Heart right ventricle (tissue), 16 donors: Measurements from ENCODE around the gene PMEPA1. TPM values are rescaled to one million over a fixed set of nuclear protein-coding genes. Genes with fewer than 3 reads are reported as not detected.

ENCODE experiments used
- ATAC-seq, 8 donors: fragments of 200-7000 bp; cut with Tn5 transposase; one replicate each; pipeline ENCODE4 v1.9.1; 2020; ENCODE audit warnings: mild to moderate bottlenecking in 8 of 8, moderate library complexity in 8 of 8, moderate number of reproducible peaks in 1 of 8
- DNase-seq, 2 donors: peaks; one replicate each; pipeline ENCODE4 v3.0.0-alpha.2; 2020
- H3K27ac ChIP-seq, 10 donors: fragments of 200-600 bp; sonication (generic) in 2 of 10; one replicate each; pipeline versions ENCODE4 v1.5.0 to v1.8.0; 2020 to 2022; ENCODE audit warnings: mild to moderate bottlenecking in 3 of 10
- H3K27me3 ChIP-seq, 7 donors: fragments of 200-600 bp; one replicate each; pipeline ENCODE4 v1.8.0; 2021 to 2022; ENCODE audit warnings: mild to moderate bottlenecking in 2 of 7
- H3K36me3 ChIP-seq, 9 donors: fragments of 200-600 bp; sonication (generic) in 1 of 9; one replicate each; pipeline versions ENCODE4 v1.5.0 to v1.8.0; 2020 to 2022; ENCODE audit warnings: mild to moderate bottlenecking in 2 of 9
- H3K4me1 ChIP-seq, 9 donors: fragments of 200-600 bp; sonication (generic) in 1 of 9; one replicate each; pipeline versions ENCODE4 v1.5.0 to v1.8.0; 2020 to 2022; ENCODE audit warnings: mild to moderate bottlenecking in 4 of 9
- H3K4me3 ChIP-seq, 10 donors: fragments of 200-600 bp; sonication (generic) in 2 of 10; one replicate each; pipeline versions ENCODE4 v1.5.0 to v1.8.0; 2020 to 2022; ENCODE audit warnings: mild to moderate bottlenecking in 7 of 10, moderate library complexity in 2 of 10
- H3K9me3 ChIP-seq, 11 donors: fragments of 200-600 bp in 10 of 11; sonication (generic) in 2 of 11; one replicate each; pipeline versions ENCODE4 v1.5.0 to v1.8.0; 2013 to 2022; ENCODE audit warnings: mild to moderate bottlenecking in 2 of 11, control low read depth in 1 of 11, moderate library complexity in 1 of 11
- whole genome bisulfite sequencing, 2 donors: extraction: QIAGEN DNeasy Blood & Tissue Kit; methylation state at CpG; one replicate each; pipeline ENCODE4 v1.1.7; 2013; ENCODE audit warnings: inconsistent platforms in 1 of 2; 5-methylcytosine and 5-hydroxymethylcytosine counted together
- intact Hi-C, 10 donors: fragments of 100-400 bp; cut with DNase I; formaldehyde crosslinking; loops; one replicate each; pipeline versions ENCODE4 v1.11.1 to v1.14.2; 2022
- polyA plus RNA-seq, 2 donors: library from polyadenylated mRNA; stranded (reverse); fragments of 200-250 nt; gene quantifications; one replicate each; pipeline ENCODE4 v1.2.3, GENCODE V29; 2013
- total RNA-seq, 10 donors: library from RNA; stranded (reverse); fragmentation: NEBNext Ultra II Directional in 3 of 10; extraction: Animal tissue kit (Norgen Biotek cat#: 25700) in 3 of 10; gene quantifications; one replicate each; pipeline versions ENCODE4 v1.2.1 to v1.2.4, GENCODE V29; 2021 to 2023
- TF ChIP-seq, protein P1 (sequence below), 9 donors: fragments of 200-600 bp; sonication (generic) in 2 of 9; IDR thresholded peaks; one replicate each; pipeline versions ENCODE4 v1.5.0 to v1.8.0; 2021 to 2022; ENCODE audit warnings: antibody characterized with exemption in 9 of 9, mild to moderate bottlenecking in 5 of 9, moderate library complexity in 1 of 9
- donor health status: Arrhythmogenic right ventricular cardiomyopathy.
- donor health status: ischemic (EF 13 %, LVEDD 7.1; RV severe dilation, severe dysfunction).
- donor health status: healthy with polysubstance abuse.
- donor health status: DM: no; HTN: yes; CAD: no.
- donor health status: DM: no; HTN: no; CAD: no.
- donor health status: ischemic (EF 25% LVEDD 6.9; RV normal size, moderate dysfunction).
- donor health status: ischemic (EF 25% LVEDD 5.7; RV mildly dilated, moderate dysfunction).
- donor health status: healthy.
- donor health status: DM: yes; HTN: yes; CAD: no.
- donor health status: Ischemic cardiomyopathy.
- donor health status: ischemic (EF 35%, LVEDD 5.7; RV mildly dilated, moderate dysfunction).
- donor health status: nonischemic (EF 11% LVEDD 7.7; RV severe dilation, severe dysfunction).
- donor health status: DM: yes; HTN: yes; CAD: no.
- donor health status: PGD.
- donor health status: ischemic (EF 29% LVEDD 5.4; RV normal size, mild dysfunction).
- donor health status: nonischemic (EF 23%, LVEDD 6.1; RV moderate dilation, normal function).

PMEPA1 gene
- total and polyA plus RNA-seq, 12 donors = 10.5 to 81.8 (median 30.4) TPM

DNA sequence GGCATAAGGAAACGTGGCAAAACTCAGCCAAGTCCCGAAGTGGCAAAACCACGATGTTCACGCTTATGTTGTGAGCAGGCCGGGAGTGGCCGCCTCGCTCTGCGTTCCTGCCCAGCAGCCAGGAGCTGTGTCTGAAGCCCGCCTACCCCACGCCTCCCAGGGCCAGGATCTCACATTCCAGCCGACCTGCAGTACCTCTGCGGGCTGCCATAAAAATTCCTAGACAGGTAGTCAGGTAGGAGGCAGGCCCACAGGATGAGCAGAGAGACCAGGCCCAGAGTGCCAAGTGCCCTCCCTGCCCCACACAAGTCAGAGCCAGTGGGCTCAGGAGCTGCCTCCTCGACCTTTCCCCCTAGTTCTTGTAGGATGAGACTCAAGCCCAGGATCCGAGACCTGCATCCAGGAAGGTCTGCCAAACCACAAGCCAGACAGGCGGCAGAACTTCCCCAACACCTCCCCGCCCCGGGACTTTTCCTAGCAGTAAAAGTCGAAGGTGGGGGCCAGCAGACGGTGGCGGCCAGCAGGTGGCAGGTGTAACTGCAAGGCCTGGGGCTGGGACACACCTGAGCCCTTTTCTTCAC is 16.7 kb downstream of the PMEPA1 start:
- H3K27ac ChIP-seq = no peak overlapping the region
- intact Hi-C loops = no loop called here
- no peak for DNase-seq
- H3K4me3 ChIP-seq = no peak overlapping the region
- no peaks in the 10 kb centered on the region for H3K9me3 ChIP-seq
- WGBS, 2 donors = 84 to 87% methylated on average over 20 of the region's 20 CpGs
- no peak for ATAC-seq
- peaks cover 15 to 97% (median 53%) of the 10 kb centered on the region in 9 donors for H3K4me1 ChIP-seq
- H3K36me3 ChIP-seq = peaks cover 0 to 5% (median 0%) of the 10 kb centered on the region in 9 donors
- no peaks in the 10 kb centered on the region for H3K27me3 ChIP-seq
- TF ChIP-seq, protein P1, sequence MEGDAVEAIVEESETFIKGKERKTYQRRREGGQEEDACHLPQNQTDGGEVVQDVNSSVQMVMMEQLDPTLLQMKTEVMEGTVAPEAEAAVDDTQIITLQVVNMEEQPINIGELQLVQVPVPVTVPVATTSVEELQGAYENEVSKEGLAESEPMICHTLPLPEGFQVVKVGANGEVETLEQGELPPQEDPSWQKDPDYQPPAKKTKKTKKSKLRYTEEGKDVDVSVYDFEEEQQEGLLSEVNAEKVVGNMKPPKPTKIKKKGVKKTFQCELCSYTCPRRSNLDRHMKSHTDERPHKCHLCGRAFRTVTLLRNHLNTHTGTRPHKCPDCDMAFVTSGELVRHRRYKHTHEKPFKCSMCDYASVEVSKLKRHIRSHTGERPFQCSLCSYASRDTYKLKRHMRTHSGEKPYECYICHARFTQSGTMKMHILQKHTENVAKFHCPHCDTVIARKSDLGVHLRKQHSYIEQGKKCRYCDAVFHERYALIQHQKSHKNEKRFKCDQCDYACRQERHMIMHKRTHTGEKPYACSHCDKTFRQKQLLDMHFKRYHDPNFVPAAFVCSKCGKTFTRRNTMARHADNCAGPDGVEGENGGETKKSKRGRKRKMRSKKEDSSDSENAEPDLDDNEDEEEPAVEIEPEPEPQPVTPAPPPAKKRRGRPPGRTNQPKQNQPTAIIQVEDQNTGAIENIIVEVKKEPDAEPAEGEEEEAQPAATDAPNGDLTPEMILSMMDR (IDR thresholded peaks at IDR 0.05) = peak in 2 of 9 donors; percentile 11 to 12

DNA sequence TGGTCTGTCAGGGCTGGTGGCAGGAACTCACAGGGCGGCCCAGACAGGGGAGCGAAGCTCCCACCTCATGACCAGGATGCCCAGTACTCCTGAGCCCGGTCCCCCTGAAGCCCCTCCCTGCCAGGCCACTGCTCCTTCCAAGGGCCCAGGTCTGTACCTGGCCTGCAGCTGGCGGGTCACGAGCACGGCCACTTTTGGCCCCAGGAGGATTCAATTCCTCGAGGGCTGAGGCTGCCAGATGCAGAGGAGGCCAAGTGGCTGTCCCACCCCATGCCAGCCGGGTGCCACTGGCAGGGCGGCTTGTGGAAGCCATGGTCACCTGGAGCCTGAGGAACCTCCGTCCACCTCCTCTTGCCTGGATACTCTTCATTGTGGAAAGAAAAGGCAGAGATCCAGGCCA is 17.4 kb downstream of the PMEPA1 start:
- H3K4me3 ChIP-seq = no peak overlapping the region
- peaks cover 15 to 97% (median 55%) of the 10 kb centered on the region in 9 donors for H3K4me1 ChIP-seq
- intact Hi-C loops = no loop called here
- H3K9me3 ChIP-seq = no peaks in the 10 kb centered on the region
- WGBS, 2 donors = 85 to 88% methylated on average over 10 of the region's 10 CpGs
- no peak overlapping the region for H3K27ac ChIP-seq
- no peak for ATAC-seq
- TF ChIP-seq, protein P1 (IDR thresholded peaks at IDR 0.05) = no peak
- H3K27me3 ChIP-seq = no peaks in the 10 kb centered on the region
- DNase-seq = no peak
- peaks cover 0 to 5% (median 0%) of the 10 kb centered on the region in 9 donors for H3K36me3 ChIP-seq

DNA sequence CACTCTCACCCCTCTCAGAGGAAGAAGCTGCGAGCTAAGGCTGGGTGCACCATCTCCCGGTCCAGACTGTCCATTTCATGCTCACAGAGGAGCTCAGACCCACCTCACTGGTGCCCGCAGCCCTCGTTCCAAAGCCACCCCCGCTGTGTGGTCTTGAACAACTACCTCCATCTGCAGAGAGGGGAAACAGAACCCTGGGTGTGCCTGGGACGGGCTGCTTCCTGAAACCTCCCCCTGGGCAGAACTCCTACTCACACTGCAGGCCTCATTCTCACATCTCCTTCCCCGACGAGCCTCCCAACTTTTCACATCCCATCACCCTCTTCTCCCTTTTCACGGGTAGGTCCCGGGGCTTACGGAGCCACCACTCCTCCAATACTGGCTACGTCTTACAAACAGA is 18.1 kb downstream of the PMEPA1 start:
- H3K27me3 ChIP-seq = no peaks in the 10 kb centered on the region
- intact Hi-C loops = no loop called here

DNA sequence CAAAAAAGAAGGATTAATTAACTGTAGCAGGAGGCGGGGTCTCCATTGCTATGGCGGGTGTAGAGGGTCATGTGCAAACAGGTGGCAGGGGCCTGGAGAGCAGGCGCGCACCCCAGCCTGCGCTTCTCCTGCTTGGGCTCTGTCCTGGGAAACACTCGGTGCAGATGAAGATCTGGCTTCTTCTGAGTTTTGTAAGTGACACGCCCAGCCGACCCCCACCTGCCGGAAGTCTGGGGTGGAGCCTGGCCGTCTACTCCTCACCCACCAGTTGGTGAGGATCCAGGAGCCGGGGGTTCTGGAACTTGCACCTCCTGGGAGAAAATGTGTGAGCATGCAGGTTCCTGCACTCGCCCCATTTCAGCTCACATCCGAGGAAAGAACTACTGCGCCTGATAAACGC is 19.3 kb downstream of the PMEPA1 start:
- intact Hi-C loops = no loop called here

More for the DNA sequence above, 18.1 kb downstream of the PMEPA1 start:
- Histone ChIP-seq H3K27ac (no peak overlapping the region), H3K9me3 (no peaks in the 10 kb centered on the region), H3K4me1 (peaks cover 15 to 97% (median 58%) of the 10 kb centered on the region in 9 donors), H3K4me3 (no peak overlapping the region), H3K36me3 (peaks cover 0 to 5% (median 0%) of the 10 kb centered on the region in 9 donors)
- DNase-seq (no peak), ATAC-seq (no peak)
- 70 to 79% methylated on average over 12 of the region's 12 CpGs for WGBS, 2 donors
- TF ChIP-seq, protein P1 (IDR thresholded peaks at IDR 0.05) = no peak

More for the DNA sequence above, 19.3 kb downstream of the PMEPA1 start:
- DNase-seq (no peak), ATAC-seq (no peak)
- H3K9me3 ChIP-seq = no peaks in the 10 kb centered on the region
- peaks cover 0 to 5% (median 0%) of the 10 kb centered on the region in 9 donors for H3K36me3 ChIP-seq
- H3K4me1 ChIP-seq = peaks cover 24 to 97% (median 69%) of the 10 kb centered on the region in 9 donors
- H3K4me3 ChIP-seq = no peak overlapping the region
- TF ChIP-seq, protein P1 (IDR thresholded peaks at IDR 0.05) = no peak
- H3K27ac ChIP-seq = no peak overlapping the region
- WGBS, 2 donors = 86 to 88% methylated on average over 15 of the region's 15 CpGs
- H3K27me3 ChIP-seq = no peaks in the 10 kb centered on the region
